ENCODE measurements around the gene TMEM164. TPM values are rescaled to one million over a fixed set of nuclear protein-coding genes. Genes with fewer than 3 reads are reported as not detected.

The TMEM164 gene
- total RNA-seq, 1 experiment from 2014 or later, result 26.2 TPM

DNA sequence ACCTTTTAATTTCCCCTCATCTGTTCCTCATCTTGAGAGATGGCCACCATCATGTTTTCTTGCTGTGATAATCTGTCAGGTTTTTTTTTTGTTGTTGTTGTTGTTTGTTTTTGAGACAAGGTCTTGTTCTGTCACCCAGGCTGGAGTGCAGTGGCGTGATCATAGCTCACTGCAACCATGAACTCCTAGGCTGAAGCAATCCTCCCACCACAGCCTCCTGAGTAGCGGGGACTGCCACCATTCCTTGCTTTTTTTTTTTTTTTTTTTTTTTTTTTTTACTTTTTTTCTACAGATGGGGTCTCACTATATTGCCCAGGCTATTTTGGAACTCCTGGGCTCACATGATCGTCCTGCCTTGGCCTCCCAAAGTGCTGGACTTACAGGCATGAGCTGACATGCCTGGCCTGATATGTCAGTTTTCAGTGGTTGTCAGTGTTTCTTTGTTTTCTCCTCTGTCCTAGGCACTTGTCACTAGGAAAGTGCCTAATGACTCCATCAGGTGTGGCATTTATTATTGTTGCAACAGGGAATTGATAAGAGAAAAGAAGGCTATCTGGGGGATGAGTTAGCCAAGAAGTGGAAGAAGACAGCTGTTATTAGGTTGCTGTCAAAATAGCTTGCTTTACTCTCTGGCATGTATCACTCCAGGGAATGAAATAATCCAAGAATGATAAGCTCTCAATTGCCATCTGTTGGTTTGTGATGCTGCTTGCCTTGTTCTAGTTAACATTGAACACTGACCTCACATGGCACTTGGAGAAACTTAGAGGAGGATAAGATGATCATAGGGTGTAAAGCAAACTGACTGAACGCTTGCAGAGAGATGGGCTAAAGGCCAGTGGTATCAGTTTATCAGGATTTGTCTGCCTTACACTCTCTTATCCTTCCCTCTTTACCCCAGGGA is 41.7 kb downstream of the TMEM164 start:
- H3K9me3 Mint-ChIP-seq (ENCODE audit: unreplicated experiment), result no peaks in the 10 kb centered on the region
- ChIA-PET POLR2A (no interaction called here), CTCF (interaction anchor here (1.0 to 1.5 kb wide), 3 partner anchors 79 to 102 kb away, joined by 3 to 6 read pairs (median 5); no protein-coding TSS in a partner anchor)
- no peak overlapping the region for H3K4me3 Mint-ChIP-seq (ENCODE audit: unreplicated experiment)
- Histone ChIP-seq H3K9me3 (no peaks in the 10 kb centered on the region), H3K4me1 (no peaks in the 10 kb centered on the region), H3K36me3 (ENCODE audit: control insufficient read depth, insufficient read depth, low read length) (no peaks in the 10 kb centered on the region), H3K4me3 (ENCODE audit: low read depth, low read length) (no peak overlapping the region), H3K27me3 (replicated peaks; ENCODE audit: control insufficient read depth, insufficient read depth, low read length) (no peaks in the 10 kb centered on the region)
- intact Hi-C loops (cut with micrococcal nuclease; ENCODE audit: unreplicated experiment), result no loop called here
- H3K27me3 Mint-ChIP-seq (ENCODE audit: insufficient read depth, unreplicated experiment), result no peaks in the 10 kb centered on the region
- no peak for DNase-seq
- no peak for TF ChIP-seq CTCF (IDR thresholded peaks at IDR 0.05; ENCODE audit: insufficient read depth in 1 of 2, low read depth in 1 of 2, low read length in 1 of 2, severe bottlenecking in 1 of 2, unreplicated experiment in 1 of 2)
- no TSS peak for BruUV-seq (replicated peaks)
- no peak overlapping the region for H3K27ac Mint-ChIP-seq (ENCODE audit: unreplicated experiment)
- no peaks in the 10 kb centered on the region for H3K36me3 Mint-ChIP-seq (ENCODE audit: insufficient read depth, unreplicated experiment)
- H3K4me1 Mint-ChIP-seq (ENCODE audit: low read depth, unreplicated experiment), result no peaks in the 10 kb centered on the region

GRCh38 chrX:110045421-110045820 is 42.5 kb downstream of the TMEM164 start:
- Histone ChIP-seq H3K27me3 (replicated peaks; ENCODE audit: control insufficient read depth, insufficient read depth, low read length) (no peaks in the 10 kb centered on the region), H3K36me3 (ENCODE audit: control insufficient read depth, insufficient read depth, low read length) (no peaks in the 10 kb centered on the region), H3K9me3 (no peaks in the 10 kb centered on the region), H3K4me3 (ENCODE audit: low read depth, low read length) (no peak overlapping the region), H3K4me1 (no peaks in the 10 kb centered on the region)
- Mint-ChIP-seq H3K9me3 (ENCODE audit: unreplicated experiment) (no peaks in the 10 kb centered on the region), H3K4me3 (ENCODE audit: unreplicated experiment) (no peak overlapping the region), H3K27ac (ENCODE audit: unreplicated experiment) (no peak overlapping the region), H3K4me1 (ENCODE audit: low read depth, unreplicated experiment) (no peaks in the 10 kb centered on the region), H3K36me3 (ENCODE audit: insufficient read depth, unreplicated experiment) (no peaks in the 10 kb centered on the region), H3K27me3 (ENCODE audit: insufficient read depth, unreplicated experiment) (no peaks in the 10 kb centered on the region)
- no peak for TF ChIP-seq CTCF (IDR thresholded peaks at IDR 0.05; ENCODE audit: insufficient read depth in 1 of 2, low read depth in 1 of 2, low read length in 1 of 2, severe bottlenecking in 1 of 2, unreplicated experiment in 1 of 2)
- no peak for DNase-seq
- CTCF ChIA-PET, result interaction anchor here (1.0 to 1.5 kb wide), 2 partner anchors 50 to 101 kb away, joined by 4 to 6 read pairs; no protein-coding TSS in a partner anchor
- intact Hi-C loops (cut with micrococcal nuclease; ENCODE audit: unreplicated experiment), result no loop called here
- POLR2A ChIA-PET, result no interaction called here
- BruUV-seq (replicated peaks), result no TSS peak

GRCh38 chrX:110046001-110046400 is 43.1 kb downstream of the TMEM164 start:
- no peak overlapping the region for H3K4me3 ChIP-seq (ENCODE audit: low read depth, low read length)
- CTCF ChIA-PET, result interaction anchor here (1.0 to 1.5 kb wide), 2 partner anchors 50 to 101 kb away, joined by 4 to 6 read pairs; no protein-coding TSS in a partner anchor
- POLR2A ChIA-PET, result no interaction called here
- no peaks in the 10 kb centered on the region for H3K4me1 ChIP-seq
- H3K27ac Mint-ChIP-seq (ENCODE audit: unreplicated experiment), result no peak overlapping the region
- H3K36me3 Mint-ChIP-seq (ENCODE audit: insufficient read depth, unreplicated experiment), result no peaks in the 10 kb centered on the region
- H3K36me3 ChIP-seq (ENCODE audit: control insufficient read depth, insufficient read depth, low read length), result no peaks in the 10 kb centered on the region
- no peaks in the 10 kb centered on the region for H3K9me3 ChIP-seq
- peak in 1 of 2 experiments; percentile 4 for TF ChIP-seq CTCF (IDR thresholded peaks at IDR 0.05; ENCODE audit: insufficient read depth in 1 of 2, low read depth in 1 of 2, low read length in 1 of 2, severe bottlenecking in 1 of 2, unreplicated experiment in 1 of 2)
- no peaks in the 10 kb centered on the region for H3K27me3 Mint-ChIP-seq (ENCODE audit: insufficient read depth, unreplicated experiment)
- BruUV-seq (replicated peaks), result no TSS peak
- no peaks in the 10 kb centered on the region for H3K4me1 Mint-ChIP-seq (ENCODE audit: low read depth, unreplicated experiment)
- no peaks in the 10 kb centered on the region for H3K27me3 ChIP-seq (replicated peaks; ENCODE audit: control insufficient read depth, insufficient read depth, low read length)
- no peak overlapping the region for H3K4me3 Mint-ChIP-seq (ENCODE audit: unreplicated experiment)
- H3K9me3 Mint-ChIP-seq (ENCODE audit: unreplicated experiment), result no peaks in the 10 kb centered on the region
- intact Hi-C loops (cut with micrococcal nuclease; ENCODE audit: unreplicated experiment), result no loop called here
- DNase-seq, result peak in 1 of 2 experiments; percentile 5
